HG03521 (cell line): Measurements from ENCODE around the gene SRP19.
"Not testable (repeated sequence)": the region's sequence is repeated elsewhere in the genome, so short reads cannot be mapped to it uniquely, and the experiment has no call there.

Experiments used
- ATAC-seq: cut with Tn5 transposase; IDR thresholded peaks from one replicate; pipeline ENCODE4 v1.9.1; 2021; ENCODE audit warnings: mild to moderate bottlenecking, moderate library complexity; ENCODE audit not compliant: unreplicated experiment

SRP19 gene

DNA sequence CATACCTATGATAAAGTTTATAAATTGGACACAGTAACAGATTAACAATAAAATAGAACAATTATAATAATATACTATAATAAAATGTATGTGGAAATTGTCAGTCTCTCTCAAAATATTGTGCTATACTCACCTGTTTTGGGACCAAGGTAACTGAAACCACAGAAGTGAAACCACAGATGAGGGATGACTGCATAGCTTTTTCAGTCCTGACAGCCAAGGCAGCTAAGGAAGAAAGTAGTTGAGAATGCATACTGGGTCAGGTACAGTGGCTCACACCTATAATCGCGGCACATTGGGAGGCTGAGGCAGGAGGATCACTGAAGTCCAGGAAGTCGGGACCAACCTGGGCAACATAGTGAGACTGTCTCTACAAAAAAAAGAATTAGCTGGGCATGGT, 8.9 kb downstream of the SRP19 start:
- ATAC-seq, result no peak

DNA sequence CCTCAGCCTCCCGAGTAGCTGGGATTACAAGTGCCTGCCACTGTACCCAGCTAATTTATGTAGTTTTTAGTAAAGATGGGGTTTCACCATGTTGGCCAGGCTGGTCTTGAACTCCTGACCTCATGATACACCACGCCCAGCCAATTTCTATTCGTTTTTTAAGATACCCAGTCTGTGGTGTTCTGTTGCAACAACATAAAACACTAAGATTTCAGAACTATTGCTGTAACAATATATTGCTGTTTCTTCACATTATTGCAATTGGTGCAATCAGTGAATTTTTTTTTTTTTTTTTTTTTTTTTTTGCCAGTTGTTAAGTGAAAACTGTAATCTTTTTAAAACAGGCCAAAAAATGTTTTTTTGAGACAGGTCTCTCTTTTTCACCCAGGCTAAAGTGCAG, 9.9 kb downstream of the SRP19 start:
- ATAC-seq, result no peak

DNA sequence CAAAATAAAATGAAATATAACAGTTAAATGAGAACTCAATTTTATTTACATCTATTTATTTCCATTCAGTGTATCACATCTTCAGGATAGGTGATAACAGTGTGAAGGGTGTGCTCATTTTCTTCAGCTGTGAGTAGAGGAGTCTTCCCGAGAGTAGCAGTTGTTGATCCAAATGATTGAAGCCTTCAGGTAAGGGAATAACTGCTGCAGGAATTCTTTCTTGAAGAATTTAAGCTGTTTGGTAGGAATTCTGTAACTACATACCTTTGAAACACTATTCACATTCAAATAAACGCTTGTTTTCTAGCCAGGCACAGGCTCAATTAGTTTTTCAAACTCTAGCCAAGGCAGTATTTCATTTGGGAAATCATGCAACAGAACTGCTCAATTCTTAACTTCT, 15.3 kb downstream of the SRP19 start:
- no peak for ATAC-seq

DNA sequence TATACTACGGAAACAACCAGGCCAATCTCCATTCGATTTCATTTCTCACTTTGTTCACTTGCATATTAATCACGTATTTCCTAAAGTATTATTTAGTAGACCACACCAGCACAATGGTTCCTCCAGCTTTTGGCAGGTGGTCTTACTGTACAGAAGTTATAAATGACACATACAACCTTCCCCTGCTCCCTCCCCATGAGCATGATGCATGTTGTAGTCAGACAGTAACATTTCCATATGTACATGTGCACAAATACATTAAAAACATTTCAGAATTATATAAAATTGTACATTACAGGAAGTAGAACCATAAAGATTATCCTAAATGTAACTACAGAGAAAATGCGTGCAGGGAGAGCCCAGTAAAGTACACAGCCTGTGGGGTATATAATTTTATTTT, 17.0 kb downstream of the SRP19 start:
- no peak for ATAC-seq

DNA sequence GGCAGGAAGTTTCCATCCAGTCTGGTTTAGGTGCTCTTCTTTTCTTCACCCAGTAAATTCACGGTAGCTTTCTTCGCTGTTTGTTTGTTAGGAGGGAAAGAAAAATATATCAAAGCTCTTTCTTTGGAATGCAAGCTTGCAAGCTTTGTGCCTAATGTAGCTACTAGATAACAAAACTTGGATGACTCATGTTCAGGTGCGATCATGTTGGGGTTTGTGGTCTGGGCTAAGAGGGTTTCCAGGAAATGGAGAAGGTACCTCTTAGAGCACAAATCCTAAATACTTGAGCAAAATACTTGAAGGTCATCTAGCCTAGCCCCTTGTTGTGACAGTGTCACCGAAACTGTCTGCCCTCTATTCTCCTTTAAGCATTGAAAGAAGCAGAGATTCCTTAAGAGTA, 17.7 kb downstream of the SRP19 start:
- ATAC-seq, result no peak

DNA sequence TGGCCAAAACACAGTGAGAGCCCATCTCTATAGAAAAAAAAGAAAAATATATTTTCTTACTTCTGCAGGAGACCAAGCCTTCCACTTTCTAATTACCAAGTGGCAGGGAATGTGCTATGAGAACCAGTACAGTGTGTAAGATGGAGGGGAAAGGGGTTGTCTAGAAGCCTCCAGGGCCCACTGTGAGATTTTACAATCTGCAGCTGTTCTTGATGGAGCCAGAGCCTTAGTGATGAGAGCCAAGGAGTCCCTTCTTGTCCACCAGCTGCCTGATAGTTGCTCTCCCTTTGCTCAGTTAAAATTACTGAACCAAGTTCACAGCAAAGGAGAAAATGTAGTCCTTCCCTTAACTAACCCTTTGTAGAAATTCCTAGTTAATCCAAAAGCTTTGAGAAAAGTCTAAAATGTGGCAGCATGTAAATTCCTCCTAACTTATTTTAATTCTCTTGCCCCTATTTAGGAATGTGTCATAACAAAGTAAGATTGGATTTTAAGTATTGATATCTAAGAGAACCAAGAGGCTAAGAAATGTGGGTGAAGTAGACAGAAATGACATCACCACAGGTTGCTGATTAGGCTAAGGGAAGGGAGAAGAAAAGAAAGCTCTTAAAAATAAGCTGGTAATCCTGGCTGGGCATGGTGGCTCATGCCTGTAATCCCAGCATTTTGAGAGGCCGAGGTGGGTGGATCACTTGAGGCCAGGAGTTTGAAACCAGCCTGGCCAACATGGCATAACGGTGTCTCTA, 19.3 kb downstream of the SRP19 start:
- no peak for ATAC-seq

DNA sequence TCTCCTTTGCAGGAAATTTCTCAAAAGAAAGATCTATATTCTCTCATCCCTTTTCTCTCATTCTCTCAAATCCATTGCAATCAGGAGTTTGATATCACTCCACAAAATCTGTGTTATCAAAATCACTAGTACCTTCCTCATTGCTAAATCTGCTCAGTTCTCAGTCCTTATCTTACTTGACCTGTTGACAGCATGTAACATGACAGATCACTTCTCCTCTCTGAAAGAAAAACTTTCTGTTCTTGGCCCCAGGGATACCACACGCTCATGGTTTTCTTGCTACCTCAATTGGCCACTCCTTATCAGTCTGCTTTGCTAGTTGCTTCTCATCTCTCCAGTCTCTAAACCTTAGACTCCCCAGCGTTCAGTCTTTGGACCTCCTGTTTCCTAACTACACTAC, 22.1 kb downstream of the SRP19 start:
- no peak for ATAC-seq

DNA sequence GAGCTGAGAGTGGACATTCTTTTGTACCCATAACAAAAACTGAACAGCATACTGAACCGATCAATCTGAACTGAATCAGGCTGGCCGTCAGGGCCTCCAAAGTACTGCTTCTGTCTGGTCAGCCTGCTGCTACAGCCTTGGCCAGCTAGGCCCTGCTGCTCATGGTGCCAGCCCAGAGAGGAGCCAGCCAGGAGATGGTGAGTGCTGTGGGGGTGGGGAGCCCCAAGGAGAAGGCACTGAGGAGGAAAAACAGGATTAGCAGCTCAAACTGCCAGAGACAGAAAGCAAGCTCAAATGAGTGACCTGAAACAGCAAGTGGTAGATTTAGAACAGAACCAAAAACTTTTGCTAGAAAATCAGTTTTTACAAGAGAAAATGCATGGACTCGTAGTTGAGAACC, 23.9 kb downstream of the SRP19 start:
- no peak for ATAC-seq

DNA sequence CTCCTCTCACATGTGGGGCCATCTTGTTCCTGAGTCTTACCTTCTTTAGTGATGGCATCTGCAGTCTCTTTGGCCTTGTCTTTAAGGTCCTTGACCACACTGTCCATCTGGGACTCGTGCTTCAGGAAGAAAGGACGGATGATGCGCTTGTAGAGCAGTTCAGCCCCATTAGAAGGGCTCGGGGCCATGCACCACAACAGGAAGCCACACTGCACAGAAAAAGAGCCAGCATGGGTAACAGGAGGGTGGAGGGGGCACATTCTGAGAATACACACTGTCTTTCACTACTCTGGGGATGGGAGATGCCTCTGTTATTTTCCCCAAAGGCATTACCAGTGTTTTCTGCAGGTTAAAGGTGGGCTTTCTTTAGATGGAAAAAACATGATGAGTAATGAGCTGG, 25.9 kb downstream of the SRP19 start:
- no peak for ATAC-seq

DNA sequence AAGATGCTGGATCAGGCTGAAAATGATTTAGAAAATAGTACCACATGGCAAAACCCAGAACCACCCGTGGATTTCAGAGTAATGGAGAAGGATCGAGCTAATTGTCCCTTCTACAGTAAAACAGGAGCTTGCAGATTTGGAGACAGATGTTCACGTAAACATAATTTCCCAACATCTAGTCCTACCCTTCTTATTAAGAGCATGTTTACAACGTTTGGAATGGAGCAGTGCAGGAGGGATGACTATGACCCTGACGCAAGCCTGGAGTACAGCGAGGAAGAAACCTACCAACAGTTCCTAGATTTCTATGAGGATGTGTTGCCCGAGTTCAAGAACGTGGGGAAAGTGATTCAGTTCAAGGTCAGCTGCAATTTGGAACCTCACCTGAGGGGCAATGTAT, 31.0 kb downstream of the SRP19 start:
- not testable (repeated sequence) for ATAC-seq

DNA sequence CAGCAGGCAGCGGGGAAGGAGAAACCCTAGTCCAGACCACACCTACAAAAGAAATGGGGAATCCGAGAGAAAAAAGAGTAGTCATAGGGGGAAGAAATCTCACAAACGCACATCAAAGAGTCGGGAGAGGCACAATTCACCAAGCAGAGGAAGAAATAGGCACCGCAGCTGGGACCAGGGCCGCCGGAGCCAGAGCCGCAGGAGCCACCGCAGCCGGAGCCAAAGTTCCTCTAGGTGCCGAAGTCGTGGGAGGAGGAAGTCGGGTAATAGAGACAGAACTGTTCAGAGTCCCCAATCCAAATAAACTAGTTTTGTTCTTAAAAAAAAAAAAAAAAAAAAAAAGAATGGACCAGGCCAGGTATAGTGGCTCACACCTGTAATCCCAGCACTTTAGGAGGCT, 31.7 kb downstream of the SRP19 start:
- ATAC-seq, result no peak

DNA sequence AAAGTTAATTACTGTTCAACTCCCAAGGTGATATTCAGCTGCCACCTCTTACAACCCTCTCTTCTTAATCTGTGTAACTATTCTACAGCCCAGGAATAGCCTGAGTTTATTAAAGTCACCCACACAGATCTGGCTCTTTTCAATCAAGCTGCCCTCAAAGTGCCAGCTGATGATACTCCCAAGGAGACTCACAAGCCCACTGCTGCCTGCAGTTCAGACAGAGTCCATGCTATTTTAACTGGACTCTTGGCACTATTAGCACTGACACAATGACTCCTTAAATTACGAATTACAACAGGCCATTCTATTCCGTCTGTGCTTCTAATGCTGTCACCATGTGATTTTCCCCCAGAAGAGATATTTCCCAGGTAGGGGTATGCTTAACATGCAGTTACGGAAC, 34.6 kb downstream of the SRP19 start:
- ATAC-seq, result no peak

DNA sequence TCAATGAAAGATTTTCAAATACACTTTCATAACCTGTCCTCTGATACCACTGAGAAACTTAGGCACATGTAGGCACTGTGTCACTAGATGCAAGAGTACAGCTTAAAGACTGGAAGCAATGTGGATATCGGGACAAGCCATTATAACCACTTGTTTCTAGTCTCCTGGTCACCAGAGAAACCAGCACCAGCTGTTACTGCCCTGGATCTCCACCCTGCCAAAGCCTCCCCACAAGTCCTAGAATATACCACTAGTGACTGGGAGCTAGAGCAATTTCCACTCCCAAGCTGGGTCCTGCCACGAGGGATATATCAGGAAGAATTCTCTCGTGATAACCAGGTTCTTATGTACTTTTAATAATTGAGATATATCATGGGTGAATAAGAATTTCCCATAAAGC, 41.5 kb downstream of the SRP19 start:
- ATAC-seq, result no peak

DNA sequence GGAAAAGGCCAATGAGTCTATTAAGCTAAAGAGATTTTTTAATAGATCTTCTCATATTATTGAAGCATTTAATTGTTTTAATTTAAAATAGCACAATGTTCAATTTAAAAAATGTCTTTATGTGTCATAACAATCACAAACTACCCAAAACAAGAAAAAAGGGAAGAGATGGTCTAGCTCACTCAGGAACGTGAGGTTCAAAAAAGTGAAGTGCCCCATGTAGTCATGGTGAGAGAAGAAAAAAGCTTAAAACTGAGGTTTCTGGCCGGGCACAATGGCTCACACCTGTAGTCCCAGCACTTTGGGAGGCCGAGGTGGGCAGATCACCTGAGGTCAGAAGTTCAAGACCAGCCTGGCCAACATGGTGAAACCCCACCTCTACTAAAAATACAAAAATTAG, 43.9 kb downstream of the SRP19 start:
- not testable (repeated sequence) for ATAC-seq

DNA sequence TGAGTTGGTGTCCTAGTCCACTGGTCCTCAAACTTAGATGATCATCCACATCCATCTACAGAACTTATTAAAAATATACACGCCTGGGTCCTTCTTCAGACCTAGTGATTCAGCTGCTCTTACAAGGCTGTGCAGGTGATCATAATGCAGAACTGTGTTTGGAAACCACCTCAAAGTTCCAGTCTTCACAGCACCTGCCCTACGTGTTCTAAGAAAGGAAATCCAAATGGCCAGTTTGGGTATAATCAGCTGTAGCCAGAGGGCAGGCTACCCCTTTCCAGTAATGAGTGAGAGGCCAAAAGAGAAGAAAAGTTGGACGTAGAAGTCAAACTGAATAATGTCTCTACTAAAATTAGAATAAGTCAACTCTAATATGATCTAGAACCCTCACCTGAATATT, 45.5 kb downstream of the SRP19 start:
- ATAC-seq, result no peak

DNA sequence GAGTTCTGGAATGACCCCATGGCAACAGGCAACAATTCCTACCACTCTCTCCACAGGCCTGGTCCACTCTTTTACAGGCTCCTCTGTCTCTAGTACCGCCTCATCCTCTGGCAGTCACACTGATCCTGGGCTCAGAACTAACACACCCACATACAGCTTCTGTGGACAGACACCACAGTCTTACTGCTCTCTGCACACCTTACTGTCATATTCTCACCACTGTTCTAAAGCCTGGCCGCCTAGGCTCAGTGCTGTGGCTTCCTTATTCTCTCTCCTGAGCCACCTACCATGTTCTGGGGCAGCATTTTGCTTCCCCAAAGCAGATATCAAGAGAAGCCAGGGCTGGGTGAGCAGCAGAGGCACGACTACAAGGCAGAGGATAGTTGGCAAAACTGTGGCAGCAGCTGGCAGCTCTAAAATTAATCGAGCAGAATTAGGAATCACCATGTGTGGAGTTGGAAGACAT, 46.1 kb downstream of the SRP19 start:
- ATAC-seq, result no peak

DNA sequence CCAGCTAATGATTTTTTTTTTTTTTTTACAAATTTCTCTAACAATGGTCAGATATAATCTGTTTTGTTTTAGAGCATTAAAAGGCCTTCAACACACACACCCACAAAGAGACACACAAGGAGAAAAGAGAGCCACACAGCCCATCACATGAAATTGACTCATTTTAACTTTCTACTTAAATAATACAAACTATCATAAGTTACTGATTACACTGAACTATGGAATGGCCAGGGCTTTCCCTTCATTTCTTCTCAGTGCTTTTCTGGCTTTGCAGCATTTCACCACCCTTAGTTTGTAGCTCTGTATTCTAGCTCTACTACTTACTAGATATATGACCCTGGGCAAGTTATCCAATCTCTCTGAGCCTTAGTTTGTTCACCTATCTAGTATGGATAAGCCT, 47.8 kb downstream of the SRP19 start:
- ATAC-seq, result no peak

DNA sequence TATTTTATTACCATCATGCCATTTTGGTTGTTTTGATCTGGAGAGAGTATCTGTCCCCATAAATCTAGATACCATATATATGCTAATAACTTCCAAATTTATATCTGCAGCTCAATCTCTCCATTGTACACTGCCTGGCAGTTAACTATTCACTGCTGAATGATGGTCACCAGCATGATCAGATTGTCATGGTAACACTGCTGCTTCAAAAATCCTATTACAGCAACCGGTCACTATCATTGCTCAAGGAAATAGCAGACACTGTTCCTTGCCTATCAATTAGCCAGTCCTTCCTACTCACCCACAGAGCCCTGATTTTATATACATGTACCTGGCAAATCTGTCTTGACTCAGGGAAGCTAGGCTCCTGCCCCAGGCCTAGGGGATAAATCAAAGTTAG, 49.4 kb downstream of the SRP19 start:
- ATAC-seq, result no peak

DNA sequence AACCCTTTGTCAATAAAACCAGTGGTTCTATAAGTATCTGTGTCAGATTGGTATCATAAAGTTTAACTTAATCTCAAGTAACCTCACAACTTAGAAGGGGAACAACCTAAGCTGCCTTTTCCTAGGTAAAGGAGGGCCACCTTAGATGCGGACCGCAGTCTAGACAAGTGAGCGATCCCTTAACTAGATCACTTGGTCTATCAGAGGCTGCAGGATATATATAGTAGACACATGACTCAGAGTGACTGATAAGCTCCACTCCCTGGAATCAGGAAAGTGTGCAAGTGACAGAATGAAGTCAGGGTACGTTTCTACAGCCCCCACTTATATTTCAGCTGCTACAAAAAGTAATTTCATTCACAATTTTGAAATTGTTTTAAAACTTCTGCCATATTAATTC, 53.5 kb downstream of the SRP19 start:
- ATAC-seq, result no peak

DNA sequence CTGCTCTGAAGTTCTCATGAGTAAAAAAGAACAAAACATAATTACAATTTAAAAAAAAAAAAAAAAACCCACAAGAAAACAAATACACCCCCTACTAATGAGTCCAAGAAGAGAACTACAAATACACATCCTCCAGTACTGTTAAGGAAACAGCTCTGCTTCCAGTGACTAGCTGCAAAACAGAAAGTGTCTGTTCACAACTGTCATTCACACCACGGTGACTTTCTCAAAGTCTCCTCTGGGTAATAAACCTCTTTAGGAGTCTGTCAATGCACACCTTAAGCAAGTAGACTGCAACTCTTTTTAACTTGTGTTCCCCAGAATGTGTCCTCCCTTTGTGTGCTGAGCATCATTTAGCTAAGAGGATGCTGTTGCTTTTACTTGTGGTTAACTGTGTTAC, 54.7 kb downstream of the SRP19 start:
- ATAC-seq, result peak; percentile 45

DNA sequence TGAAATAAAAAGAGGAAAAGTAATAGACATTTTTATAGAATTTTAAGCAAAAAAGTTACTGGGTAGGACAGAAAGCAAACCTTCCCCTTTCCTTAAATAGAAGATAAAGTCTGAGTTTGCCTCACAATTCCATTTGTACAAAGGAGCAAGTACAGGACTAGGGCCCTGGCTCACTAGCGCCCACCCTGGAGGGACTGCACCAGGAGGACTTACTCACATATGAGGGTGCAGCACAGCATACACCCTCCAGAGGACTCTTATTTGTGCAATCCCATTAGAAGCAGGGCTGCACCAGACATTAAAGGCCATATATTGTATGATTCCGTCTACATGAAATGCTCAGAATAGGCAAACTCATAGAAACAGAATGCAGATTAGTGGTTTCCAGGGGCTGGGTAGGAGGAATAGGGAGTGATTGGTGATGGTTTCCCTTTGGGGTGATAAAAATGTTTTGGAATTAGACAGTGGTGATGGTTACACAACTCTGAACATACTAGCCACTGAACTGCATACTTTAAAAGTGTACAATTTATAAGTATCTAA, 56.4 kb downstream of the SRP19 start:
- no peak for ATAC-seq

DNA sequence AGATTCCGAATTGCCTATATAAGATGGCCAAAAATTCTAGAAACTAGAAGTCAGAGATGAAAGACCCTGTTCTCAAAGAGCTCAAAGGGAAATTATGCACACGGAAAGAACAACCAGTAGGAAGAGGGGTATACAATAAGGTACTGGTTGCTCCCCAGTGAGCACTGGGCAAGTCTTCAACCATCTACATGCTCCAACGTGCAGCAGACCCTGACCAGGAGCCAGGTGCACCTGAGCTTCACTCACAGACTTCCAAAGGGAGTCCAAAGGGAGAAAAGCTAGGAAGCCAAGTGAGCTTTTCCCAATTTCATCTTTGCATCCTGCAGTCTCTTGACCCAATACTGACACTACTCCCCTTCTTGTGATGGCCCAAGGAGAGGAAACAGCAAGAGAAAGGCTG, 57.0 kb downstream of the SRP19 start:
- ATAC-seq, result no peak

DNA sequence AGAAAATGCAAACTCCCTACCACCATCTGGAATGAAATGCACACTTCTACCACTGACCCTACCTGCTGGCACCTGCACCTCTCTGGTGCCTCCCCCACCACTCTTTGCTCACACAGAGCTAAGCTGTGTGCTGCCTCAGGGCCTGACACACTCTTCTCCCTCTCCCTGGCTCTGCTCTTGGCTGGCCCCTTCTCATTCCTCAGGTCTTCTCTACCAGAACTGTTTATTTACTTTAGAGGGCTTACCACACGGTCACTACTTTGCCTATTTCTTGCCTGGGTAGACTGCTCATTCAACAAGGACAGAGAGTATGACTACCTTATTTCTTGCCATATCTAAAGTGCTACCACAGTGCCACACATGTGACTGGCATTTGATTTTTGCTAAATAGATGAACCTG, 57.6 kb downstream of the SRP19 start:
- no peak for ATAC-seq
